HepG2 (cell line): ENCODE data around the gene TMEM266. TPM values are rescaled to one million over a fixed set of nuclear protein-coding genes. Genes with fewer than 3 reads are reported as not detected.

Source experiments
- ATF4 ChIP-seq, 2 experiments: fragments of 450-650 bp in 1 of 2; sonication (generic) in 1 of 2; formaldehyde crosslinking; IDR thresholded peaks; 2 replicates each; pipeline versions ENCODE4 v1.5.0 to v1.8.0; 2020 to 2022; ENCODE audit warnings: mild to moderate bottlenecking in 1 of 2, missing genetic modification reagents in 1 of 2
- DPF2 ChIP-seq: sonication (generic); formaldehyde crosslinking; IDR thresholded peaks from 2 replicates; pipeline ENCODE4 v1.4.0; 2020; ENCODE audit warnings: mild to moderate bottlenecking, low read depth, missing genetic modification reagents, borderline replicate concordance
- ESRRA ChIP-seq: sonication (generic); formaldehyde crosslinking; IDR thresholded peaks from 2 replicates; pipeline ENCODE4 v1.5.1; 2020; ENCODE audit warnings: mild to moderate bottlenecking, low read depth, missing genetic modification reagents
- KDM3A ChIP-seq: IDR thresholded peaks from 2 replicates; pipeline ENCODE4 v1.6.1; 2018; ENCODE audit warnings: low read depth, missing compliant biosample characterization
- KMT2B ChIP-seq: IDR thresholded peaks from 2 replicates; pipeline ENCODE4 v1.6.1; 2016; ENCODE audit warnings: missing genetic modification reagents, missing compliant biosample characterization
- PATZ1 ChIP-seq: sonication (generic); formaldehyde crosslinking; IDR thresholded peaks from 2 replicates; pipeline ENCODE4 v1.4.0; 2020; ENCODE audit warnings: missing genetic modification reagents
- PHF8 ChIP-seq: sonication (generic); formaldehyde crosslinking; IDR thresholded peaks from 2 replicates; pipeline ENCODE4 v1.5.0; 2020; ENCODE audit warnings: missing genetic modification reagents
- SALL1 ChIP-seq: sonication (generic); formaldehyde crosslinking; IDR thresholded peaks from 2 replicates; pipeline ENCODE4 v1.8.0; 2022; ENCODE audit warnings: mild to moderate bottlenecking, missing genetic modification reagents
- SOX6 ChIP-seq, 2 experiments: fragments of 450-650 bp in 1 of 2; sonication (generic) in 1 of 2; formaldehyde crosslinking in 1 of 2; IDR thresholded peaks; 2 replicates each; pipeline versions ENCODE4 v1.4.0 to v1.6.1; 2017 to 2020; ENCODE audit warnings: antibody characterized with exemption in 1 of 2, mild to moderate bottlenecking in 1 of 2, missing genetic modification reagents in 1 of 2
- SRF ChIP-seq: IDR thresholded peaks from 2 replicates; pipeline ENCODE4 v1.6.1; 2011; ENCODE audit warnings: mild to moderate bottlenecking, low read depth, low read length, moderate library complexity
- TCF12 ChIP-seq, 2 experiments: fragments of 450-650 bp in 1 of 2; sonication (generic) in 1 of 2; formaldehyde crosslinking in 1 of 2; IDR thresholded peaks; 2 replicates each; pipeline versions ENCODE4 v1.6.1 to v1.8.0; 2017 to 2022; ENCODE audit warnings: antibody characterized with exemption in 1 of 2, mild to moderate bottlenecking in 1 of 2, missing genetic modification reagents in 1 of 2, moderate library complexity in 1 of 2
- YEATS4 ChIP-seq: sonication (generic); formaldehyde crosslinking; IDR thresholded peaks from 2 replicates; pipeline ENCODE4 v1.4.0; 2020; ENCODE audit warnings: missing genetic modification reagents, borderline replicate concordance
- ZFY ChIP-seq: sonication (generic); formaldehyde crosslinking; IDR thresholded peaks from 2 replicates; pipeline ENCODE4 v1.4.0; 2020; ENCODE audit warnings: missing genetic modification reagents
- ZNF124 ChIP-seq: sonication (generic); formaldehyde crosslinking; IDR thresholded peaks from 2 replicates; pipeline ENCODE4 v1.4.0; 2020; ENCODE audit warnings: missing genetic modification reagents
- ZNF451 ChIP-seq: sonication (generic); formaldehyde crosslinking; IDR thresholded peaks from 2 replicates; pipeline ENCODE4 v1.5.0; 2020; ENCODE audit warnings: mild to moderate bottlenecking, missing genetic modification reagents
- ZNF510 ChIP-seq: sonication (generic); formaldehyde crosslinking; IDR thresholded peaks from 2 replicates; pipeline ENCODE4 v1.4.0; 2020; ENCODE audit warnings: low read depth, mild to moderate bottlenecking, missing genetic modification reagents
- ZNF547 ChIP-seq: sonication (generic); formaldehyde crosslinking; IDR thresholded peaks from 2 replicates; pipeline ENCODE4 v1.5.1; 2020; ENCODE audit warnings: mild to moderate bottlenecking, missing genetic modification reagents
- ZNF761 ChIP-seq: sonication (generic); formaldehyde crosslinking; conservative IDR thresholded peaks from 2 replicates; pipeline ENCODE4 v1.4.0; 2020; ENCODE audit warnings: mild to moderate bottlenecking, missing genetic modification reagents
- polyA plus RNA-seq, 8 experiments: library from polyadenylated mRNA; depleted of rRNA in 3 of 8; stranded (reverse) in 7 of 8; unstranded in 1 of 8; fragments of >200 nt; fragmentation: Illumina TruSeq in 4 of 8; extraction: Trizol in 4 of 8; gene quantifications; 2 replicates each; pipeline versions ENCODE4 v1.2.1 to v1.2.3, GENCODE V29; 2011 to 2016; ENCODE audit warnings: low read depth in 4 of 8, missing spikeins in 1 of 8, mixed read lengths in 1 of 8; ENCODE audit not compliant: insufficient read depth in 1 of 8
- total RNA-seq, 5 experiments: library from RNA; depleted of rRNA; stranded (reverse); fragments of >200 nt; fragmentation: Illumina TruSeq; extraction: Trizol; gene quantifications; 2 replicates each; pipeline ENCODE4 v1.2.3, GENCODE V29; 2016; ENCODE audit warnings: low read depth in 1 of 5
- TF ChIP-seq, protein P1 (sequence below): sonication (generic); formaldehyde crosslinking; IDR thresholded peaks from 2 replicates; pipeline ENCODE4 v1.4.0; 2020; ENCODE audit warnings: missing genetic modification reagents
- TF ChIP-seq, protein P2 (sequence below): sonication (generic); formaldehyde crosslinking; IDR thresholded peaks from 2 replicates; pipeline ENCODE4 v1.5.0; 2020; ENCODE audit warnings: missing genetic modification reagents

TMEM266 gene
- total and polyA plus RNA-seq, 2 of the 13 experiments (the other 11 are each of a cell fraction or from before 2014, with no cell fraction given) = 0.04 TPM; not detected in 1

DNA sequence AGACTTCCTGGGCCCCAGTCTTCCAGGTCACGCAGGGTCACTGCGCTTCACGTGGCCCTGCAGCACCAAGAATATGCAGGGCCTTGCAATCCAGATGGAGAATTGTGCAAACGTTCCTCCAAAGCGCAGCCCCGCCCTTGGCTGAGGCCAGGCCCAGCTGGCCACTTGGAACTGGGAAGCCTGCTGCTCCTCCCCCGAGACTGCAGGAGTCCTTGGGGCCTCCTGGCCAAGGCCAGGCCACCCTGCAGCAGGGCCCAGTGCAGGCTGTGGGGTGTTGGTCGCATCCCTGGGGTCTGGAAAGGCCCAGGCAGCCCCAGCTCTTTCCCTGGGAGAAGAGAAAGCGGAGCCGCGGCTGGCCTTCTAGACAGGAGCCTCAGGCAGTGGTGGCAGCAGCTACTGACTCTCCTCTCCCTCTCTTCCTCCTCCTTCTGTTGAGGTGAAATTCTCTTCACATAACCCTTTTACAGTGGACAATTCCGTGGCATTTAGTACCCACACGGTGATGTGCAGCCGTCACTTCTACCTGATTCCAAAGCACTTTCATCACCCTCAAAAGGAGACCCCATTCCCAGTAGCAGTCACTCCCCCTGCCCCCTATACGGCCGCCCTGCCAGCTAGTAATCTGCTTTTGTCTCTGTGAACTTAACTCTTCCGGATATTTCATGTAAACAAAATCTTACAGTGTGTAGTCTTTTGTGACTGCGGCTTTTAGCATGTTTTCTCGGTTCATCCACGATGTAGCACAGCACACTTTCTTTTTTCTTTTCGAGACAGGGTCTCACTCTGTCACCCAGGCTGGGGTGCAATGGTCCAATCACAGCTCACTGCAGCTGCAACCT, 103.9 kb downstream of the TMEM266 start (continued):
- TF ChIP-seq KDM3A (CRISPR knock-in tag) (peak; percentile 66; the same call in 1 of the 2 replicates), ATF4 (CRISPR knock-in tag; IDR thresholded peaks at IDR 0.05) (peak; percentile 36 to 98; a peak in 2 of 4 replicates), ZNF547 (no peak), DPF2 (CRISPR knock-in tag) (no peak), ZFY (CRISPR knock-in tag) (peak; percentile 77), SRF (no peak), YEATS4 (CRISPR knock-in tag) (peak; percentile 37; the same call in 1 of the 2 replicates), PATZ1 (CRISPR knock-in tag) (peak; percentile 22; the same call in 1 of the 2 replicates), ZNF510 (CRISPR knock-in tag) (no peak), ZNF124 (peak; percentile 40; the same call in 1 of the 2 replicates), SALL1 (CRISPR knock-in tag) (peak; percentile 45; the same call in 1 of the 2 replicates), PHF8 (CRISPR knock-in tag) (peak; percentile 51; the same call in 1 of the 2 replicates), SOX6 (IDR thresholded peaks at IDR 0.05) (no peak), SOX6 (CRISPR knock-in tag; IDR thresholded peaks at IDR 0.05) (peak; percentile 53; the same call in 1 of the 2 replicates), ZNF451 (no peak), ZNF761 (CRISPR knock-in tag) (0 out of 2 replicates have a peak, but pooled peaks have one; percentile 40), KMT2B (CRISPR knock-in tag) (no peak), ESRRA (CRISPR knock-in tag) (no peak), TCF12 (IDR thresholded peaks at IDR 0.05) (no peak), TCF12 (CRISPR knock-in tag; IDR thresholded peaks at IDR 0.05) (no peak)
- TF ChIP-seq, protein P1, sequence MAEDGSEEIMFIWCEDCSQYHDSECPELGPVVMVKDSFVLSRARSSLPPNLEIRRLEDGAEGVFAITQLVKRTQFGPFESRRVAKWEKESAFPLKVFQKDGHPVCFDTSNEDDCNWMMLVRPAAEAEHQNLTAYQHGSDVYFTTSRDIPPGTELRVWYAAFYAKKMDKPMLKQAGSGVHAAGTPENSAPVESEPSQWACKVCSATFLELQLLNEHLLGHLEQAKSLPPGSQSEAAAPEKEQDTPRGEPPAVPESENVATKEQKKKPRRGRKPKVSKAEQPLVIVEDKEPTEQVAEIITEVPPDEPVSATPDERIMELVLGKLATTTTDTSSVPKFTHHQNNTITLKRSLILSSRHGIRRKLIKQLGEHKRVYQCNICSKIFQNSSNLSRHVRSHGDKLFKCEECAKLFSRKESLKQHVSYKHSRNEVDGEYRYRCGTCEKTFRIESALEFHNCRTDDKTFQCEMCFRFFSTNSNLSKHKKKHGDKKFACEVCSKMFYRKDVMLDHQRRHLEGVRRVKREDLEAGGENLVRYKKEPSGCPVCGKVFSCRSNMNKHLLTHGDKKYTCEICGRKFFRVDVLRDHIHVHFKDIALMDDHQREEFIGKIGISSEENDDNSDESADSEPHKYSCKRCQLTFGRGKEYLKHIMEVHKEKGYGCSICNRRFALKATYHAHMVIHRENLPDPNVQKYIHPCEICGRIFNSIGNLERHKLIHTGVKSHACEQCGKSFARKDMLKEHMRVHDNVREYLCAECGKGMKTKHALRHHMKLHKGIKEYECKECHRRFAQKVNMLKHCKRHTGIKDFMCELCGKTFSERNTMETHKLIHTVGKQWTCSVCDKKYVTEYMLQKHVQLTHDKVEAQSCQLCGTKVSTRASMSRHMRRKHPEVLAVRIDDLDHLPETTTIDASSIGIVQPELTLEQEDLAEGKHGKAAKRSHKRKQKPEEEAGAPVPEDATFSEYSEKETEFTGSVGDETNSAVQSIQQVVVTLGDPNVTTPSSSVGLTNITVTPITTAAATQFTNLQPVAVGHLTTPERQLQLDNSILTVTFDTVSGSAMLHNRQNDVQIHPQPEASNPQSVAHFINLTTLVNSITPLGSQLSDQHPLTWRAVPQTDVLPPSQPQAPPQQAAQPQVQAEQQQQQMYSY (CRISPR knock-in tag) = no peak
- TF ChIP-seq, protein P2, sequence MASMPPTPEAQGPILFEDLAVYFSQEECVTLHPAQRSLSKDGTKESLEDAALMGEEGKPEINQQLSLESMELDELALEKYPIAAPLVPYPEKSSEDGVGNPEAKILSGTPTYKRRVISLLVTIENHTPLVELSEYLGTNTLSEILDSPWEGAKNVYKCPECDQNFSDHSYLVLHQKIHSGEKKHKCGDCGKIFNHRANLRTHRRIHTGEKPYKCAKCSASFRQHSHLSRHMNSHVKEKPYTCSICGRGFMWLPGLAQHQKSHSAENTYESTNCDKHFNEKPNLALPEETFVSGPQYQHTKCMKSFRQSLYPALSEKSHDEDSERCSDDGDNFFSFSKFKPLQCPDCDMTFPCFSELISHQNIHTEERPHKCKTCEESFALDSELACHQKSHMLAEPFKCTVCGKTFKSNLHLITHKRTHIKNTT = no peak
